ENCODE measurements around the gene CASZ1. TPM values are rescaled to one million over a fixed set of nuclear protein-coding genes. Genes with fewer than 3 reads are reported as not detected.

CASZ1 gene
- total and polyA plus RNA-seq, 9 of the 15 experiments (the other 6 are each of a cell fraction or from before 2014, with no cell fraction given) = 0.01 to 4.0 (median 0.76) TPM; not detected in 1

DNA sequence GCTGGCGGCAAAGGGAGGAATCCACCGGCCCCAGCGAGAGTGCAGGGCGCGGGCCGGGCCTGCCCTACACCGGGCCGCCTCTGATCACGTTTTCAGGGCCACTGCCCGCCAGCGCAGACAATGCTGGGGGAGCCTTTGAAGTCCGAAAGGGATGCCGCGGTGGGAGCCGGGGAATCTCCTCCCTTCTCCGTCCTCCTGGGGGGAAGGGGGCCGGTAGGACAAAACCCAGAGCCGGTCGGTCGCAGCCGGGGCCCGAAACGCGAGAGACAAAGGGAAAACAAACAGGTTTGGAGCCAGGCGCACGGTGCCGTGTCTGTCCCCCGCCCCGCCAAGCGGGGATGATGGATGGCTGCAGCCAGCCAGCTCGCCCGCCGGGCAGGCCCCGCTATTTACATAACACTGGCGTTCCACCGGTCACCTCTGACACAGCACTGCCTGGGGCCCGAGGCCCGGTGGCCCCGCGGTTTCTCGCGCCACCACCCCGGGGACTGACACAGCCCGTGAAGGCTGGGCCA, 92.0 kb downstream of the CASZ1 start (continued):
- no peak for TF ChIP-seq RBM34 (IDR thresholded peaks at IDR 0.05; ENCODE audit: borderline replicate concordance, insufficient read depth, low read length)

DNA sequence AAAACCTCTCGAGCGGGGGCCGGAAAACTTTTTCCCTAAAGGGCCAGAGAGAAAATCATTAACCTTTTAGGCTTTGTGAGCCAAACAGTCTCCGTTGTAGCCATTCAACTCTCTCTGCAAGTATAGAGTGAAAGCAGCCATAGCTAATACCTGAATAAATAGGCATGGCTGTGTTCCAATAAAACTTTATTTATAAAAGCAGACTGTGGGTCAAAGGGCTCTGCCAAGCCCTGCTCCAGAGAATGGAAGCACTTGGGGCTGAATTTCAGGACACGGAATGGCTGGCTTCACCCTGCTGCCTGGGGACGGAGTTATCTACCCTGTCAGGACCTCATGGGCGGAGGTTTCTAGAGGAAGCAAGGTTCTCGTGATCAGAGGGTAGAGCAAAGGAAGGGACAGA, 92.7 kb downstream of the CASZ1 start:
- Histone ChIP-seq H3K27ac (ENCODE audit: extremely low read depth, low read depth, low read length) (no peak overlapping the region), H4K20me1 (replicated peaks; ENCODE audit: control insufficient read depth, insufficient read depth, low read length) (peaks cover 51% of the 10 kb centered on the region), H3K36me3 (ENCODE audit: control insufficient read depth, insufficient read depth, low read length) (no peaks in the 10 kb centered on the region), H3K9me1 (ENCODE audit: control insufficient read depth, insufficient read depth, low read length) (no peaks in the 10 kb centered on the region), H3K27me3 (ENCODE audit: control insufficient read depth in 2 of 2, insufficient read depth in 2 of 2, low read length in 2 of 2) (peaks cover 91 to 95% of the 10 kb centered on the region in 2 experiments), H3K9ac (ENCODE audit: insufficient read depth in 1 of 2, low read depth in 2 of 2, low read length in 2 of 2) (peak overlapping the region in 1 of 2 experiments; percentile 36; a peak in 1 of 4 replicates), H3K79me2 (ENCODE audit: control insufficient read depth, insufficient read depth, low read length) (no peaks in the 10 kb centered on the region), H3K4me2 (ENCODE audit: insufficient read depth, low read length) (no peak overlapping the region), H3K4me1 (replicated peaks in 1 of 2; ENCODE audit: control insufficient read depth in 2 of 2, insufficient read depth in 2 of 2, low read length in 2 of 2) (peaks cover 2 to 37% of the 10 kb centered on the region in 2 experiments; a peak in 2 of 5 replicates), H2AFZ (ENCODE audit: low read depth, low read length) (no peak overlapping the region), H3K9me3 (replicated peaks; ENCODE audit: control insufficient read depth, insufficient read depth, low read depth, low read length) (no peaks in the 10 kb centered on the region), H3K4me3 (no peak overlapping the region)
- 24% methylated on average over 8 of the region's 8 CpGs for WGBS (ENCODE audit: insufficient coverage, low coverage, missing lambda C conversion rate)
- in situ Hi-C loops (cut with MboI) (no loop called here), intact Hi-C loops (cut with micrococcal nuclease) (no loop called here)
- ATAC-seq (peak; percentile 33; the same call in 2 of the 3 replicates), DNase-seq (ENCODE audit: extremely low read depth in 1 of 4, low spot score in 3 of 4) (peak in 1 of 4 experiments; percentile 20), FAIRE-seq (peak; percentile 52)
- no TSS peak for BruUV-seq (replicated peaks)
- ChIA-PET CTCF (ENCODE audit: low intra/inter-chr PET ratio) (no interaction called here), POLR2A (interaction anchor here (0.6 to 1.4 kb wide), 3 partner anchors 9 to 137 kb away, joined by 3 read pairs; no protein-coding TSS in a partner anchor)
- TF ChIP-seq ZNF766 (CRISPR knock-in tag; conservative IDR thresholded peaks at IDR 0.05) (peak; percentile 81), NR2C1 (IDR thresholded peaks at IDR 0.05) (no peak), NR2C1 (tag; IDR thresholded peaks at IDR 0.05) (peak; percentile 83), ZNF644 (tag; IDR thresholded peaks at IDR 0.05; ENCODE audit: low read depth) (0 out of 2 replicates have a peak, but pooled peaks have one; percentile 28), RBM15 (IDR thresholded peaks at IDR 0.05; ENCODE audit: insufficient read depth, low read length) (no peak), ZNF695 (CRISPR knock-in tag; IDR thresholded peaks at IDR 0.05) (no peak), NR2C2 (CRISPR knock-in tag; IDR thresholded peaks at IDR 0.05) (no peak), NR2C2 (tag; IDR thresholded peaks at IDR 0.05) (peak; percentile 76)
- TF ChIP-seq, protein P1, sequence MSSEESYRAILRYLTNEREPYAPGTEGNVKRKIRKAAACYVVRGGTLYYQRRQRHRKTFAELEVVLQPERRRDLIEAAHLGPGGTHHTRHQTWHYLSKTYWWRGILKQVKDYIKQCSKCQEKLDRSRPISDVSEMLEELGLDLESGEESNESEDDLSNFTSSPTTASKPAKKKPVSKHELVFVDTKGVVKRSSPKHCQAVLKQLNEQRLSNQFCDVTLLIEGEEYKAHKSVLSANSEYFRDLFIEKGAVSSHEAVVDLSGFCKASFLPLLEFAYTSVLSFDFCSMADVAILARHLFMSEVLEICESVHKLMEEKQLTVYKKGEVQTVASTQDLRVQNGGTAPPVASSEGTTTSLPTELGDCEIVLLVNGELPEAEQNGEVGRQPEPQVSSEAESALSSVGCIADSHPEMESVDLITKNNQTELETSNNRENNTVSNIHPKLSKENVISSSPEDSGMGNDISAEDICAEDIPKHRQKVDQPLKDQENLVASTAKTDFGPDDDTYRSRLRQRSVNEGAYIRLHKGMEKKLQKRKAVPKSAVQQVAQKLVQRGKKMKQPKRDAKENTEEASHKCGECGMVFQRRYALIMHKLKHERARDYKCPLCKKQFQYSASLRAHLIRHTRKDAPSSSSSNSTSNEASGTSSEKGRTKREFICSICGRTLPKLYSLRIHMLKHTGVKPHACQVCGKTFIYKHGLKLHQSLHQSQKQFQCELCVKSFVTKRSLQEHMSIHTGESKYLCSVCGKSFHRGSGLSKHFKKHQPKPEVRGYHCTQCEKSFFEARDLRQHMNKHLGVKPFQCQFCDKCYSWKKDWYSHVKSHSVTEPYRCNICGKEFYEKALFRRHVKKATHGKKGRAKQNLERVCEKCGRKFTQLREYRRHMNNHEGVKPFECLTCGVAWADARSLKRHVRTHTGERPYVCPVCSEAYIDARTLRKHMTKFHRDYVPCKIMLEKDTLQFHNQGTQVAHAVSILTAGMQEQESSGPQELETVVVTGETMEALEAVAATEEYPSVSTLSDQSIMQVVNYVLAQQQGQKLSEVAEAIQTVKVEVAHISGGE (CRISPR knock-in tag; IDR thresholded peaks at IDR 0.05) = 0 out of 6 replicates have a peak, but pooled peaks of 1 of the 3 experiments have one; percentile 13
